Testis (tissue), 3 donors: Measurements from ENCODE around the gene ENTR1. TPM values are rescaled to one million over a fixed set of nuclear protein-coding genes. Genes with fewer than 3 reads are reported as not detected.

ENCODE experiments used
- DNase-seq: peaks from one replicate; pipeline ENCODE4 v3.0.0-alpha.2; 2019
- H3K27ac ChIP-seq, 2 donors: fragments of 200-600 bp; sonication (generic); one replicate each; pipeline ENCODE4 v1.5.1; 2019
- H3K27me3 ChIP-seq: fragments of 200-600 bp; sonication (generic); one replicate; pipeline ENCODE4 v1.5.1; 2019
- H3K36me3 ChIP-seq: fragments of 200-600 bp; sonication (generic); one replicate; pipeline ENCODE4 v1.5.1; 2017; ENCODE audit warnings: low read depth; ENCODE audit errors: missing control alignments
- H3K4me1 ChIP-seq: fragments of 200-600 bp; sonication (generic); one replicate; pipeline ENCODE4 v1.5.1; 2019
- H3K4me3 ChIP-seq, 2 donors: fragments of 200-600 bp; sonication (generic); one replicate each; pipeline ENCODE4 v1.5.1; 2017 to 2019
- H3K9me3 ChIP-seq: fragments of 200-600 bp; sonication (generic); one replicate; pipeline ENCODE4 v1.5.1; 2017
- POLR2A ChIP-seq: fragments of 450-650 bp; IDR thresholded peaks from one replicate; pipeline ENCODE4 v1.6.1; 2017; ENCODE audit warnings: antibody characterized with exemption, mild to moderate bottlenecking, moderate library complexity
- WGBS, 2 donors: methylation state at CpG; one replicate each; pipeline ENCODE4 v1.1.5; 2018; 5-methylcytosine and 5-hydroxymethylcytosine counted together
- intact Hi-C: fragments of 100-400 bp; cut with DNase I; formaldehyde crosslinking; loops from one replicate; pipeline ENCODE4 v1.15.1; 2023; ENCODE audit warnings: low total_unique reads
- polyA plus RNA-seq: library from polyadenylated mRNA; stranded (reverse); fragments of 350-450 nt; fragmentation: Illumina TruSeq; extraction: RNeasy Lipid Tissue Mini Kit (QIAGEN cat#74804); gene quantifications from one replicate; pipeline ENCODE4 v1.2.3, GENCODE V29; 2014; ENCODE audit warnings: low read depth, low replicate concordance; ENCODE audit not compliant: insufficient read depth
- total RNA-seq, 2 donors: library from RNA; depleted of rRNA; stranded (reverse); fragments of >200 nt; gene quantifications; one replicate each; pipeline ENCODE4 v1.2.3, GENCODE V29; 2016
- TF ChIP-seq, protein P1 (sequence below), 3 experiments: fragments of 450-650 bp in 2 of 3; fragments of 200-600 bp in 1 of 3; sonication (generic) in 1 of 3; IDR thresholded peaks; one replicate each; pipeline ENCODE4 v1.5.1; 2016 to 2019; ENCODE audit warnings: antibody characterized with exemption in 3 of 3, mild to moderate bottlenecking in 2 of 3, moderate library complexity in 1 of 3

The ENTR1 gene
- total and polyA plus RNA-seq, 3 donors from 2014 or later, result 61.7 to 69.1 (median 64.3) TPM

DNA sequence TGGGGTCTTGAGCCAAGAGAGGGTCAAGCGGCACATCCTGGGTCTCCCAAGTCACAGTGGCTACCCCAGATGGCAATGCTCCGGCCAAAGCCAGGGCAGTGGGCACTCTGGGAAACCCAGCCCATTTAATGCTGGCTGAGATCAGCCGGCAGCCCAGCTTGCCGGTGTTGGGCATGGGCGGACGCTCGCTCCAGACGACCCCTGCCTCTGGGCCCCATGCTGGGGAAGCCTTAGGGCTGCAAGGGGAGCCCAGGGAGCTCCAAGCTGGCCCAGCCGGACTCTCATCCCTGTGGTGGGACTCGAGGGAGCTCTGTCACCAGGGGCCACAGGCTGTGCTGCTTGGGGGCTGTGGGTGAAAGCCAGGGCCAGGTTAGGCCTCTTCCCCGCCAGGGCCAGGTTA, 31.0 kb downstream of the ENTR1 start:
- no peaks in the 10 kb centered on the region for H3K4me1 ChIP-seq
- H3K4me3 ChIP-seq, result no peak overlapping the region
- DNase-seq, result no peak
- TF ChIP-seq, protein P1, sequence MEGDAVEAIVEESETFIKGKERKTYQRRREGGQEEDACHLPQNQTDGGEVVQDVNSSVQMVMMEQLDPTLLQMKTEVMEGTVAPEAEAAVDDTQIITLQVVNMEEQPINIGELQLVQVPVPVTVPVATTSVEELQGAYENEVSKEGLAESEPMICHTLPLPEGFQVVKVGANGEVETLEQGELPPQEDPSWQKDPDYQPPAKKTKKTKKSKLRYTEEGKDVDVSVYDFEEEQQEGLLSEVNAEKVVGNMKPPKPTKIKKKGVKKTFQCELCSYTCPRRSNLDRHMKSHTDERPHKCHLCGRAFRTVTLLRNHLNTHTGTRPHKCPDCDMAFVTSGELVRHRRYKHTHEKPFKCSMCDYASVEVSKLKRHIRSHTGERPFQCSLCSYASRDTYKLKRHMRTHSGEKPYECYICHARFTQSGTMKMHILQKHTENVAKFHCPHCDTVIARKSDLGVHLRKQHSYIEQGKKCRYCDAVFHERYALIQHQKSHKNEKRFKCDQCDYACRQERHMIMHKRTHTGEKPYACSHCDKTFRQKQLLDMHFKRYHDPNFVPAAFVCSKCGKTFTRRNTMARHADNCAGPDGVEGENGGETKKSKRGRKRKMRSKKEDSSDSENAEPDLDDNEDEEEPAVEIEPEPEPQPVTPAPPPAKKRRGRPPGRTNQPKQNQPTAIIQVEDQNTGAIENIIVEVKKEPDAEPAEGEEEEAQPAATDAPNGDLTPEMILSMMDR (IDR thresholded peaks at IDR 0.05), result no peak
- TF ChIP-seq POLR2A, result no peak
- 92% methylated on average over 11 of the region's 11 CpGs; no CpG with 5 or more reads in 1 of the 2 donors for WGBS, 2 donors
- H3K27ac ChIP-seq, result no peak overlapping the region
- no peaks in the 10 kb centered on the region for H3K27me3 ChIP-seq
- H3K36me3 ChIP-seq, result no peaks in the 10 kb centered on the region
- H3K9me3 ChIP-seq, result no peaks in the 10 kb centered on the region
- intact Hi-C loops, result no loop called here

DNA sequence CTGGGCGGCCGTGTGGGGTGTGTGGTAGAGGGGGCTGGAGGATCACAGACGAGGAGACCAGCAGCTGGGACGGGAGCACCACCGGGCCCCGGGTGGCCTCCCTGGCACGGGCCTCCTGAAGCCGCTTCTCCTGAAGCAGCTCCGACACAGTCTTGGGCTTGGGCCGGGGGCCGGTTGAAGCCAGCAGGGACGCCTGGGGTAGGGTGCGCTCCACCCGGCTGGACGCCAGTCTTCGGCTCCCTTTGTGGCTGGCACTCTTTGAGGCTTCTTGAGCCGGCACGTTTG, 31.5 kb downstream of the ENTR1 start:
- no peaks in the 10 kb centered on the region for H3K27me3 ChIP-seq
- intact Hi-C loops, result no loop called here
- H3K36me3 ChIP-seq, result no peaks in the 10 kb centered on the region
- 88 to 92% methylated on average over 5 to 18 of the region's 18 CpGs for WGBS, 2 donors
- H3K9me3 ChIP-seq, result no peaks in the 10 kb centered on the region
- no peak for TF ChIP-seq POLR2A
- TF ChIP-seq, protein P1 (IDR thresholded peaks at IDR 0.05), result no peak
- H3K27ac ChIP-seq, result no peak overlapping the region
- no peak overlapping the region for H3K4me3 ChIP-seq
- no peaks in the 10 kb centered on the region for H3K4me1 ChIP-seq
- DNase-seq, result no peak

DNA sequence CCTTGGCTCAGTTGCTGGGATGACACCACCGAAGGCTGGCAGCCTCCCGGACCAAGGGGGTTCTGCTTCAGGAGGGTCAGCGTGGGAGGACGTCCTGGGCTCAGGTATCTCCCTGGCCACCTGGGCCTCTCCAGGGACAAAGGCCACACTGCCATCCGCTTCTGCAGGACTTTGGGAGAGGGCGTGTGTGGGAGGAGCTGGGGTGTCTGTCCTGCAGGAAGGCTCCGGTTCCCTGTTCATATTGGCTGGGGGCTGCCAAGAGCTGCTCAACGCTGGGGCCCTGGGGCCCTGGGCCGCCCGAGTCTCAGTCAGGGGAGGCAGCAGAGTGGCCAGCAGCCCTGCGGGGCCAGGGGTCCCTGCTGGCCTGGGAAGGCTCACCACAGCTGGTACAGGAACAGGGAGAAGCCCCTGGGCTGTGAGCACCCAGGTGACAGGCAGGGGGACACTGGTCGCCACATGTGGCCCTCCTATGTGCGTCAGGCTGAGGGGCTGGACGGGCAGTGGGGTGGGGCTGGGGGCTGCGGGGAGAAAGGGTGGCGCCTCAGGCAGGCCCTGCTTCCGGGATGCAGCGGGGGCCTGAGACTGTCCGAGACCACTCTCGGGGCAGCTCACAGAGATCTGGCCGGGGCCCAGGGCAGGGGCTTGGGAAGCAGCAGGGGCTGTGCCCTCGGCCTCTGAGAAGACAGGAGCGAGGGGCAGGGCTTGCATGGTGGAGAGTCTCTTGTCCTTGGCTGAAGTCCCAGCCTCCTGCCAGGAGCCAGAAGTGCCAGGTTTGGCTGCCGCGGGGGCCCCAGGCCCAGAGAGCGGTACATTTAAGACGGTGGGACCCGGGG, 32.0 kb downstream of the ENTR1 start:
- H3K4me3 ChIP-seq, result no peak overlapping the region
- DNase-seq, result no peak
- no peaks in the 10 kb centered on the region for H3K4me1 ChIP-seq
- TF ChIP-seq, protein P1 (IDR thresholded peaks at IDR 0.05), result no peak
- TF ChIP-seq POLR2A, result no peak
- intact Hi-C loops, result no loop called here
- H3K9me3 ChIP-seq, result no peaks in the 10 kb centered on the region
- no peaks in the 10 kb centered on the region for H3K36me3 ChIP-seq
- WGBS, 2 donors, result 78 to 86% methylated on average over 4 to 27 of the region's 28 CpGs
- H3K27me3 ChIP-seq, result no peaks in the 10 kb centered on the region
- no peak overlapping the region for H3K27ac ChIP-seq

DNA sequence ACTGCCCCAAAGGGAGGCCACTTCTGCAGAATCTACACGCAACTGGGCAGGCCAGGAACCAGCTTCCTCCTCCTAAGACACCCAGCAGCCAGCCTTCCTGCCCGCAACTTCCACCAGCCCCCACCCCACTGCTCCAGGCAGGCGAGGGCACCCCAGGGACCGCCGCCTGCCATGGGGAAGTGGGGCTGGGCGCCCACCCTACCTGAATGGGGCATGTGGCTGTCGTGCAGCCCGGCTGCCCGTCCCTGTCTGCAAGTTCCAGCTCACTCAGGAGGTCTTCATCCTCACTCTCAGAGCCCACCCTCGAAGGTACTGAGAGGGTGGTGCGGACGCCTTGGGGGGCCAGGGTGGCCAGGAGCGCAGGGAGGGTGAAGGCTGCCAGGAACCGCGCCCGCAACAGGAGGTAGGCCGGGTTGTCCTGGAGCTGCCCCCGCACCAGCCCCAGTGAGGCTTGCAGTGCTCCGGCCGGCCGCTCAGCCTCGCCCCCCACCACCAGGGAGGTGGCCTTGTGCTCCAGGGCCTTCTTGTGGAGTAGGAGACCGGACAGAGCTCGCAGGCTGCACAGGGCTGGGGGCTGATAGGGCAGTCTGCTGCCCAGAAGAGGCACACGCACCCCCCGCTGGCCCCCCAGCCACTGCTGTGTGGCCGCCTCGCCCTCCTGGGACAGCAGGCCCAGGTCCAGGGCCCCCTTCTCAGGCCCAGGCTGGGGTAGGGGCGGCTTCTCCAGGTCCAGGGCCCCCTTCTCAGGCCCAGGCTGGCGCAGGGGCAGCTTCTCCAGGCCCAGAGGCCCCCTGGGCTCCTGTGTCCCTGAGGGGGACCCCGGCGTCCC, 32.9 kb downstream of the ENTR1 start:
- WGBS, 2 donors, result 78 to 85% methylated on average over 10 to 29 of the region's 32 CpGs
- peaks cover 4% of the 10 kb centered on the region for H3K4me1 ChIP-seq
- intact Hi-C loops, result no loop called here
- H3K27ac ChIP-seq, result no peak overlapping the region
- TF ChIP-seq POLR2A, result no peak
- TF ChIP-seq, protein P1 (IDR thresholded peaks at IDR 0.05), result no peak
- no peaks in the 10 kb centered on the region for H3K9me3 ChIP-seq
- DNase-seq, result no peak
- H3K4me3 ChIP-seq, result no peak overlapping the region
- no peaks in the 10 kb centered on the region for H3K27me3 ChIP-seq
- H3K36me3 ChIP-seq, result no peaks in the 10 kb centered on the region
